Ishikawa (cell line): ENCODE measurements around the gene ZNF185.
A peak's percentile ranks its signal among the peaks of the same experiment; 100 is the strongest.

Experiments
- CEBPB ChIP-seq: IDR thresholded peaks from 2 replicates; pipeline ENCODE4 v1.6.1; 2012
- CREB1 ChIP-seq: IDR thresholded peaks from 2 replicates; pipeline ENCODE4 v1.6.1; 2012; ENCODE audit warnings: low read depth
- EGR1 ChIP-seq: IDR thresholded peaks from 2 replicates; pipeline ENCODE4 v1.6.1; 2012
- EP300 ChIP-seq: IDR thresholded peaks from 2 replicates; pipeline ENCODE4 v1.6.1; 2012; ENCODE audit warnings: borderline replicate concordance
- FOXM1 ChIP-seq: IDR thresholded peaks from 2 replicates; pipeline ENCODE4 v1.6.1; 2012; ENCODE audit warnings: low read depth, borderline replicate concordance
- NFIC ChIP-seq: IDR thresholded peaks from 2 replicates; pipeline ENCODE4 v1.6.1; 2012
- RAD21 ChIP-seq: IDR thresholded peaks from 2 replicates; pipeline ENCODE4 v1.6.1; 2012; ENCODE audit warnings: low read depth
- TAF1 ChIP-seq: IDR thresholded peaks from 2 replicates; pipeline ENCODE4 v1.6.1; 2012; ENCODE audit warnings: low read depth, mild to moderate bottlenecking
- TCF12 ChIP-seq: IDR thresholded peaks from 2 replicates; pipeline ENCODE4 v1.6.1; 2012; ENCODE audit warnings: low read depth
- TEAD4 ChIP-seq: IDR thresholded peaks from 2 replicates; pipeline ENCODE4 v1.6.1; 2012
- YY1 ChIP-seq: IDR thresholded peaks from 2 replicates; pipeline ENCODE4 v1.6.1; 2012; ENCODE audit warnings: low read depth
- ZBTB7A ChIP-seq: IDR thresholded peaks from 2 replicates; pipeline ENCODE4 v1.6.1; 2012; ENCODE audit warnings: low read depth
- TF ChIP-seq, protein P1 (sequence below): IDR thresholded peaks from 2 replicates; pipeline ENCODE4 v1.6.1; 2012
- TF ChIP-seq, protein P2 (sequence below): IDR thresholded peaks from 2 replicates; pipeline ENCODE4 v1.6.1; 2012
- TF ChIP-seq, protein P3 (sequence below): IDR thresholded peaks from 2 replicates; pipeline ENCODE4 v1.6.1; 2012; ENCODE audit warnings: low read depth, mild to moderate bottlenecking

ZNF185 gene

DNA sequence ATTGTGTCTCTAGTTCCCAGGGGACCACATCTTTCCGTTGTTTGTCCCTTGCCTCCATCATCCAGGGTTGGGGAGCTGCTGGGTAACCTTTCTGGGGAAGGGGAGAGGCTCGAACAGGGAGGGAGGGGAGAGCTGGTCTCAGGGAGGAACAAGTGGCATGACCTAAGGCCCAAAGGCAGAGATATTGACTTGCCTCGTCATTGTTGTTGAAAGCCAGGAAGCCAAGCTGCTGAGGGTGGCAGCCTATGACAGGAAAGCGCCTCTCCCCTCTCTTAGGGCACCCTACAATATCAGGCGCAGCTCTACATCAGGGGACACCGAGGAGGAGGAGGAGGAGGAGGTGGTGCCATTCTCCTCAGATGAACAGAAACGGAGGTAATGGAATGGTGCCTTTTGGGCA, 20.8 kb downstream of the ZNF185 start:
- TF ChIP-seq NFIC (no peak), TCF12 (no peak), EGR1 (no peak), TEAD4 (no peak), FOXM1 (no peak), CREB1 (no peak), YY1 (no peak), ZBTB7A (no peak), EP300 (no peak)
- TF ChIP-seq, protein P1, sequence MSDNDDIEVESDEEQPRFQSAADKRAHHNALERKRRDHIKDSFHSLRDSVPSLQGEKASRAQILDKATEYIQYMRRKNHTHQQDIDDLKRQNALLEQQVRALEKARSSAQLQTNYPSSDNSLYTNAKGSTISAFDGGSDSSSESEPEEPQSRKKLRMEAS, result no peak
- TF ChIP-seq, protein P2, sequence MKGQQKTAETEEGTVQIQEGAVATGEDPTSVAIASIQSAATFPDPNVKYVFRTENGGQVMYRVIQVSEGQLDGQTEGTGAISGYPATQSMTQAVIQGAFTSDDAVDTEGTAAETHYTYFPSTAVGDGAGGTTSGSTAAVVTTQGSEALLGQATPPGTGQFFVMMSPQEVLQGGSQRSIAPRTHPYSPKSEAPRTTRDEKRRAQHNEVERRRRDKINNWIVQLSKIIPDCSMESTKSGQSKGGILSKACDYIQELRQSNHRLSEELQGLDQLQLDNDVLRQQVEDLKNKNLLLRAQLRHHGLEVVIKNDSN, result no peak

DNA sequence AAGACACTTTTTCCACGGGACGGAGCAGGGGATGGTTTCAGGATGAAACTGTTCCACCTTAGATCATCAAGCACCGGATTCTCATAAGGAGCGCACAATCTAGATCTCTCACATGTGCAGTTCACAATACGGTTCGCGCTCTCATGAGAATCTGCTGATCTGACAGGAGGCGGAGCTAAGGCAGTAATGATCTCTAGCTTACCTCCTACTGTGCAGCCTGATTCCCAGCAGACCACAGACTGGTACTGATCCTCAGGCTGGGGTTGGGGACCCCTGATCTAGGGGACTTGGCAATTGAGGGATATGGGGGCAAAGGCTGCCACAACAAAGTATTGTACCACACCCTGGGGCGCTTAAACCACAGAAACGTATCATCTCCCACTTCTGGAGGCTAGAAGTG, 25.7 kb downstream of the ZNF185 start:
- no peak for TF ChIP-seq CEBPB
- TF ChIP-seq TAF1, result no peak
- TF ChIP-seq, protein P3, sequence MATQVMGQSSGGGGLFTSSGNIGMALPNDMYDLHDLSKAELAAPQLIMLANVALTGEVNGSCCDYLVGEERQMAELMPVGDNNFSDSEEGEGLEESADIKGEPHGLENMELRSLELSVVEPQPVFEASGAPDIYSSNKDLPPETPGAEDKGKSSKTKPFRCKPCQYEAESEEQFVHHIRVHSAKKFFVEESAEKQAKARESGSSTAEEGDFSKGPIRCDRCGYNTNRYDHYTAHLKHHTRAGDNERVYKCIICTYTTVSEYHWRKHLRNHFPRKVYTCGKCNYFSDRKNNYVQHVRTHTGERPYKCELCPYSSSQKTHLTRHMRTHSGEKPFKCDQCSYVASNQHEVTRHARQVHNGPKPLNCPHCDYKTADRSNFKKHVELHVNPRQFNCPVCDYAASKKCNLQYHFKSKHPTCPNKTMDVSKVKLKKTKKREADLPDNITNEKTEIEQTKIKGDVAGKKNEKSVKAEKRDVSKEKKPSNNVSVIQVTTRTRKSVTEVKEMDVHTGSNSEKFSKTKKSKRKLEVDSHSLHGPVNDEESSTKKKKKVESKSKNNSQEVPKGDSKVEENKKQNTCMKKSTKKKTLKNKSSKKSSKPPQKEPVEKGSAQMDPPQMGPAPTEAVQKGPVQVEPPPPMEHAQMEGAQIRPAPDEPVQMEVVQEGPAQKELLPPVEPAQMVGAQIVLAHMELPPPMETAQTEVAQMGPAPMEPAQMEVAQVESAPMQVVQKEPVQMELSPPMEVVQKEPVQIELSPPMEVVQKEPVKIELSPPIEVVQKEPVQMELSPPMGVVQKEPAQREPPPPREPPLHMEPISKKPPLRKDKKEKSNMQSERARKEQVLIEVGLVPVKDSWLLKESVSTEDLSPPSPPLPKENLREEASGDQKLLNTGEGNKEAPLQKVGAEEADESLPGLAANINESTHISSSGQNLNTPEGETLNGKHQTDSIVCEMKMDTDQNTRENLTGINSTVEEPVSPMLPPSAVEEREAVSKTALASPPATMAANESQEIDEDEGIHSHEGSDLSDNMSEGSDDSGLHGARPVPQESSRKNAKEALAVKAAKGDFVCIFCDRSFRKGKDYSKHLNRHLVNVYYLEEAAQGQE, result no peak
- TF ChIP-seq EGR1, result no peak
- TF ChIP-seq TEAD4, result no peak
- no peak for TF ChIP-seq NFIC
- no peak for TF ChIP-seq CREB1
- no peak for TF ChIP-seq EP300
- no peak for TF ChIP-seq FOXM1
- no peak for TF ChIP-seq TCF12
- TF ChIP-seq, protein P1, result no peak
- no peak for TF ChIP-seq RAD21

DNA sequence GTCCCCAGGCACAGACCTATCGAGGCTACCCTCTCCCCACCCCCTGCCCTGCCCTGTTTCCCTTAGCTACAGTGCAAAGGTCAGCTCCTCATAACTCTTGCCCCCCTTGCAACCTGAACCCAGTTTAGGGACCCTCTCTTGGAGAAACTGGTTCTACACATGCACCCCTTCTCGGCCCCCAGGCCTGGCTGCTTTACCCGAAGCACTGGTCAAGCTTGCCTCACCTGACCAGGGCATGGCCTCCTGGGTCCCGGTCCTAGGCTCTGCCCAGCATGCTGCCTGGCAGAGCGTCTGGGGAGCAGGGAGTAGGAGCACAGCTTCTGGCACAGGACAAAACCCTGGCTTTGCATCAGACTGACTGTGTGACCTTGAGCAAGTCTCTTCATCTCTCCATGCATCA, 28.0 kb downstream of the ZNF185 start:
- TF ChIP-seq EGR1, result no peak
- TF ChIP-seq, protein P3, result no peak
- no peak for TF ChIP-seq YY1
- no peak for TF ChIP-seq TAF1
- TF ChIP-seq NFIC, result no peak
- no peak for TF ChIP-seq TCF12
- TF ChIP-seq, protein P1, result no peak
- no peak for TF ChIP-seq FOXM1
- TF ChIP-seq ZBTB7A, result no peak
- TF ChIP-seq CREB1, result no peak
- TF ChIP-seq TEAD4, result no peak

DNA sequence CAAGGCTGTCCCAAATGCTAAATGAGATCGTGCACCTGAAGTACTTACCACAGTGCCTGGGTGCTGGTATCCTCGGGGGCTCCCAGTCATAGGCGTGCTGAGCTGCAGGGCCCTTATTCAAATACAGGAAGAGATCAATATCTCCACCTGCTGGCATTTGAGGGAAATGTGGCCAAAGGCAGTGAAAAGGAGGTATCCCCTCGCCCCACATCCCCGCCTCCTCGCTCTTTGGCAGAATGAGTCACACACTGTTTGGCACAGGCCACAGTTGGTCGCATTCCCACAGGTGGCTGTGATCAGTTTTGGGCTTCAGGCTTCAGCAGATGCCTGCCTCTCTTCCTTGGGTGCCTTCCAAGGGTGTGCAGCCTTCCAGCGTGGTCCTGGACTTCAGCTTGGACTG, 28.4 kb downstream of the ZNF185 start:
- TF ChIP-seq ZBTB7A, result no peak
- no peak for TF ChIP-seq CEBPB
- TF ChIP-seq TEAD4, result peak; percentile 9; the same call in 1 of the 2 replicates
- no peak for TF ChIP-seq EP300
- TF ChIP-seq CREB1, result no peak
- TF ChIP-seq, protein P2, result no peak
- TF ChIP-seq TCF12, result no peak
- TF ChIP-seq RAD21, result peak; percentile 61
- no peak for TF ChIP-seq TAF1
- TF ChIP-seq NFIC, result peak; percentile 52; the same call in 1 of the 2 replicates
- TF ChIP-seq, protein P1, result no peak
- TF ChIP-seq EGR1, result no peak
- TF ChIP-seq YY1, result no peak

DNA sequence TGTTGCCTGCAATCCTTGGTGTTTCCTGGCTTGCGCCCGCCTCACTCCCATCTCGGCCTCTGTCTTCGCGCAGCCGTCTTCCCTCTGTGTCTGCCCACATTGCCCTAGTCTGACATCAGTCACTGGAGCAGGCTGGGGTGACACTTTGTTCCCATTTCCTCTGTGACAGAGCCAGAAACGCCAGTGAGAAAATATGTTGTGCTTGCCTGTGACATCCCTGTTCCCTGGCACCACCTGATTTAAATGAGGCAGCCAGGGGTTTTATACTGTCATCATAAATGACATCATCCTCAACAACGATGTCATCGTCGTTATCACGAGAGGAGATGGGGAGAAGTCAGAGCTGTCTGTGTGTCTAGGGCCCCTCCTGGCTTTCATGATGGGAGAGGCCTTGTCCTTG, 29.1 kb downstream of the ZNF185 start:
- TF ChIP-seq EGR1 (no peak), RAD21 (no peak), TAF1 (no peak), NFIC (no peak), FOXM1 (no peak), TCF12 (no peak), CREB1 (no peak), CEBPB (no peak), YY1 (no peak), ZBTB7A (no peak), EP300 (no peak), TEAD4 (no peak)
- TF ChIP-seq, protein P1, result no peak
- TF ChIP-seq, protein P2, result no peak
- TF ChIP-seq, protein P3, result no peak
